GM11168 (cell line): Measurements from ENCODE around the gene SECISBP2L.

Experiments used
- in situ Hi-C: fragments of 300-500 bp; cut with MboI; formaldehyde crosslinking; loops from one replicate; pipeline ENCODE4 v1.12.0; 2022; ENCODE audit warnings: low sequenced_read_pairs; ENCODE audit not compliant: unreplicated experiment

Gene SECISBP2L

GRCh38 chr15:48967336-48967735, 78.9 kb downstream of the SECISBP2L start:
- in situ Hi-C loops: no loop called here

DNA sequence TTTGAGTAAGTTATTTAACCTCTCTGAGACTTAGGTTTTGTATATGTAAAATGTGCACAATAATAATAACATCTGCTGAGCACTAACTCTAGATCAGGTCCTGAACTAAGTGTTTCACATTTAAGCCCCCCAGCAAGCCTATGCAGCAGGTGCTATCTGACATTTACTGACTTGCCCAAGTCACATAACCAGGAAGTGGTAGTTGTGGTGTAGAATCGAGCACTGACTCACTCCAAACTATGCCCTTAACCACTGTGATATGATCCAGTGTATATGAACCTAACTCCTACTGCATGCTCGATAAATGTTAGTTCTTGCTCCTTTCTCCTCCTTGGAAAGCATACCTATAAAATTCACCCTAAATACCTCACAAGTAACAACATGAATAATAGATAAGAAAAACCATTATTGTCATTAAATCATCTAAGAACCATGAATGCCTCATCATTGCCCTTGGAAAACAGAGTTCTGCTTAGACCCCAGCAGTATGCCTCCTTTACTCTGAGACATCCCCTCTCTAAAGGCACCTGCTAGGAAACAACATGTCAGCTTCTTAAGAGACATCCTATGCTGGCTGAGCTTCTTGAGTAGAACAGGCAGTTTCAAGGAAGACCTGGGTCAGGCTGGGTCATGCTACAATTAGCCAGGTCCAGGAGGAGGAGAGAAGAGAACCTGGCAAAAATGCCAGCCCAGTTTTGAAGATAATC, 79.5 kb downstream of the SECISBP2L start:
- in situ Hi-C loops: no loop called here

DNA sequence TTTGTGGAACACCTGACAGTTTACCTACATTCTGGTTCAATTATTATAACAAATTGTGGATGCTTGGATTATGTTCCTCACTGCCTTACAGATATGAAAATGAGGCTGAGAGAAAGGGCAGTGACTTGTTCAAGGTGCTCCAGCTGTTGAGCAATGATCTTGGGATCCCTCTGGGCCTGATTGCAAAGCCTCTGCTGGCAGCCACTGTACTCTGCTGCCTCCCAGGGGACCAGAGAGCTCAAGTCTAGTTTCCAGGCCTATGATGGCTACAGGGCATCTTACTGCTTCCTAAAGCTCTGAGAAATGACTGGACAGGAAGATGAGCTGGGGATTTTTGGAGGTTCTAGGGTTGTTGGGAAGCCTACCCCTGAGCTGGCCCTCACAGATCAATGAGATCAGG, 80.3 kb downstream of the SECISBP2L start:
- in situ Hi-C loops: no loop called here

DNA sequence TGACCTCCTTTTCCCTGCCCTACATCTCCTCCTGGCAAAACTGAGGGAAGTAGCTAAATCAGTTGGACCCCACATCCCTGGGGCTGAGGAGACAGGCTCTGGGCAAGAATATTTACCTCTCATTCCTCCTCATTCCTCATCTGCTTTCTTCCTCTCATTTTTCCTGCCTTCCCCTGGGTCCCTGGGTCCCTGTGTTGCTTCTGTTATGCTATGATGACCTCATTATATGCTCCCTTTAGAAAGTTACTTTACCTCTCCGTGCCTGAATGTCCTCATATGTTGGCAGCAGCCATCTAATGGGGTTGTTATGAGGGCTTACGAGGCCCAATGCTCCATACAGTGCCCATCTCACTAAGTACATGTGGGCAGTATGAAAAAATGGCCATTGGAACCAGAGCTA, 81.3 kb downstream of the SECISBP2L start:
- in situ Hi-C loops: no loop called here

DNA sequence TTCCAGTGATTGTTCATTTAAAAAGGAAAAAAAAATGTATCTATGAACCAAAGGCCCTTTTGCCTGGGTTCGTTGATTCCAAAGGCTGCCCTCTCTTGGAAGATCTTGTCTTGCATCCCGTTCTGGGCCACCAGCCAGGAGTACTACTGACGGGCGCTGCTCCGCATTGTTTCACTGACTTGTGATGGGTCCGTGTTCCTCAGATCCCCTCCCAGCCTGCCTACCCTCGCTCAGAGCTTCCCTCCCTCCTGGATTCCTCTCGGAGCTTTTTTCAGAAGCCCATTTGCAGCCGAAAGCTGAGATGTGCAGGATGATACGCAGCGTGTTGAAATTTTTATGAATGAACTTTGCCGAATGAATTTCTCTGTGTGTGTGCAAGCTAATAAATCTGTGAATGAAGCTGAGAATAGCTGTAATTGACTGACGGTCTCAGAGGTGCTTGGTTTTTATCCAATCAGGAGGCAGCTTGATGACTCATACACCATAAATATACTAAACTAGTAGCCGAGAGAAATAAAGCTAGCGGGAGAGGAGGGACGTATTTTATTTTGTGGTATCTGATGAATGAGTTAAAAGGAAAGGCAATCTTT, 82.6 kb downstream of the SECISBP2L start, which contains the start of gene SHC4:
Gene SHC4, minus strand, starts transcription at position 396 of the 590 bp plus-strand sequence. CDS start 904 bp downstream, outside the sequence.
- in situ Hi-C loops: no loop called here

DNA sequence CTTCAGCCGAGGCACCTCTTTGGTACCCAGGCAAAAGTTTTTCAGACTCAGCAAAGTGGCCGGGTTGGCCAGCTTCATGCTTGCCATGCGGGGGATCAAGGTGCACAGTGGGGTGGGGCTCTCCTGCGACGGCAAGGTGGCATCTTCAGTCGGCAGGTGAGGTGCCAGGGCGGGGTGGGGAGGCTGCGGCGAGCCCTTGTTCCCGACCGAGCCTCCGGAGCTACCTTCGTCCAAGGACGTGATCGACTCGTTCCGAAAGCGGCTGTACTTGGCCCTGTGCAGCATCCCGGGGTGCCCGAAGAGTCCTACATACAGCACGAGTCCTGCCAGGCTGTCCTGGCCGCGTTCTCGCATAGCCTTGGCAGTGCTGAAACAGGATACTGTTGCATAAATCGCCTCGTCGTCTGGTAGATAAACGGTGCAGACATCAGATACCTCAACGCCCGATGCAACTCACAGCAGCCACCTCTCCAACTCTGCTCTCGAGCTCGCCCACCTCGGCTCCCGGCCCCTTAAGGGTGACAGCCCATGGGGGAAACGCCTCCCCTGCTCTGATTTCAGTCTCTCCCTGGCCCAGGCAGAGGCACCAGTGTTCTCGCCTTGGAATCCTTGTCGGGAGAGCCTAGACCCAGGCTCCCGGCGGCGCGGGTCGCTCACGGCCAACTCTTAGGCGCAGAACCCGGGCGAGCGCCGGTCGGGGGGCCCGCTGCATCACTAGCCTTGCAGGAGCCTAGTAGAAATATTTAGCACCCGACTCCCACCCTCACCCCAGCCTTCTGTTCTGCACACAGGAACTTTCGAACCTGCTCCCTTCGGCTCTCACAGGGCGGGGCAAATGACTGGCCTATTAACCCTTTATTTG, 83.4 kb downstream of the SECISBP2L start:
- in situ Hi-C loops: no loop called here

- in situ Hi-C loops: no loop called here
Observed at GRCh38 chr15:48955967-48956366, 90.3 kb downstream of the SECISBP2L start.

- in situ Hi-C loops: no loop called here
Observed at GRCh38 chr15:48955370-48955769, 90.9 kb downstream of the SECISBP2L start.

DNA sequence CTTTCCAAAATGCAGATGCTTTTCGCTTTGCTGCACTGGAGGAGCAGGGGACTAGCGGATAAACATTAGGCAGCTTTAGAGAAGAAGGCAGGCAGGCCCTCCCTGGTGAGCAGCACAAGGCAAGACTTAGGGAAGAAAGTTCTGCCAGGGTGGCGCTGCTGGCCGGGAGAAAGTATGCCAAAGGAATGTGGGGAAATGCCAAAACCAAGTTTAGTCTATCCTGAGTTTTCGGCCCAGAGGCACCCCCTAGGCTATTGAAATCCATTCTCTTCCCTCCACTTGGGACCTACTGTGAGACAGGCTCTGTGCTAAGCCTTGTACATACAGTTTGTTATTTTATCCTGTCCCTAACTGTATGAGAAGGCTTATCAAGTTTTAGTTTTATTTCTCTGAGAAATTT, 91.7 kb downstream of the SECISBP2L start:
- in situ Hi-C loops: no loop called here

DNA sequence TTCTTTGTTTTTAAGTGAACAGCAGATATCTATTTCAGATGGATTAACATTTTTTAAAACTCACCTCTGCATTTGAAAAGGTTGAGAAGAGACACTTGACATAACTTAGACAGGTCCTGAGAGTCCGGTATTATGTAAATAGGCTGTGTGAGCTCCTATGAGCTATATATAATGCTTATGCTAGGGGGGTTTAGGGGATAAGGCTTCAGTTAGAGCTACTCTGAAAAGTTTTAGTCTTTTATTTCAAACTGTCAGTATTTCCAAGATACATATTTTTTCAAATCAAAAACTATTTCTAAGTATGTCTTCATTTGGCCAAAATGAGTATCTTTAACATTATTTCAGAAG, 99.4 kb downstream of the SECISBP2L start:
- in situ Hi-C loops: no loop called here

DNA sequence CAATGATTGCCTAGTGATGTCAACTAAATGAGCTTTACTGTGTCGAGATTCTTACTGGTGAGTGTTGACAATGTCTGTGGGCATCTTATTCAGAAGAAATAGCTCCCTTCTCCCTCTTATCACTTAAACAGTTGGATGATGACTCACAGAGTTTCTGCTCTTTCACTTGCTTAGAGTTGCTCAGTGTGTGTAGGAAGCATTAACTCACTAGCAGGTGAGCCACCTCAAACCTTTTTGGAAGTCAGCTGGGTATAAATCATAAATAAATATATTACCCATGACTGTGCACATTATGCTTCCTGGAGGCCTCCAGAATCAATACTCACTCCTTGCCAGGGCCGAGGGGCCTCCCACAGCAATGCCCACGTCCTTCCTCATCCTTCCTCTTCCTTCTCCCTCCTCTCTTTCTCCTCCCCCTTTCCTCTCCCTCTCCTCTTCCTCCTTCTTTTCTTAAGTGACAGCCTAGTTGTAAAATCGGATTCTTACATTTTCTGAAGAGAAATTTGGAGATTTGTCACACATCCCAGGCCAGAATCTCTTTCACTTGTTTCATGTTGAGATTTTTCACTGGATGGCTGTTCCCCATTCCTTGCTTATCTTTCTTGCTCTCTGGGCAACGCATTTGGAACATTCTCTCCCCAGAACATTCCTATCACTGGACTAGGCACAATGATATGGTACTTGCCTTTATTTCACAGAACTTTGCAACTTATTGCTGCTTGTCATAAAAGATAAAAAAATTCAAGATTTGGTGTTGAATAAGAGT, 100.0 kb downstream of the SECISBP2L start:
- in situ Hi-C loops: no loop called here

DNA sequence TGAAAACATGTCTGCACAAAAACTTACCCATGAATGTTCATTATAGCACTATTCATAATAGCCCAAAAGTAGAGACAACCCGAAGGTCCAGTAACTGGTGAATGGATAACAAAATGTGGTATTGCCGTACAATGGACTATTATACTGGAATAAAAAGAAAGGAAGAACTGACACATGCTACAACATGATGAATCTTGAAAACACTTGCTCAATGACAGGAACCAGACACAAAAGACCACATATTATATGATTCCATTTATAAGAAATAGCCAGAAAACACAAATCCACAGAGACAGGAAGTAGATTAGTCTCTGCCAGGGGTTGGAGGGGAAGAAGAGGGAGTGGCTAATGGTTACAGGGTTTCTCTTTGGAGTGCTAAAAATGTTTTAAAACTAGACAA, 100.9 kb downstream of the SECISBP2L start:
- in situ Hi-C loops: no loop called here

GRCh38 chr15:48941904-48942303, 104.3 kb downstream of the SECISBP2L start:
- in situ Hi-C loops: no loop called here

- in situ Hi-C loops: no loop called here
Observed at GRCh38 chr15:48940508-48940907, 105.7 kb downstream of the SECISBP2L start.

GRCh38 chr15:48939648-48940047, 106.6 kb downstream of the SECISBP2L start:
- in situ Hi-C loops: no loop called here
